ENCODE data around the gene HTT. TPM values are rescaled to one million over a fixed set of nuclear protein-coding genes. Genes with fewer than 3 reads are reported as not detected.

The HTT gene
- total and polyA plus RNA-seq, 9 of the 15 experiments (the other 6 are each of a cell fraction or from before 2014, with no cell fraction given) = 0.66 to 31.6 (median 14.7) TPM

DNA sequence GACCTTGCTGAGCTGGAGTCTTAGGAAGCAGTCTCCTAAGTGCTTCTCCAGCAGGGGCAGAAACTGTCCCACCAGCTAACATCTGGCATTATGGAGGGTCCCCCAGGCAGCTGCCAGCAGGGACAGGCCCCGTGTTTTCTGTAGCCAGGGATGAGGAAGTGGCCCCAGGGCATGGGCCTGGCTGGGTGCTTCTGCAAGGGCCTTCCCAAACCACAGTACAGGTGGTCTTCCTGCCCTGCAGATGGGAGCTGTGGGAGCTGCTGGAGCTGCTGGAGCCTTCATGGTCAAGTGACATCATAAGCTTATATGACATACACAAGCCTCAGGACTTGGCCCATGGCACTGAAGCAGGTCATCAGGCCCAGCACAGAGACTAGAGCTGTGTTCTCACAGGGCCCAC lies 169.5 kb downstream of the HTT start (continued):
- TF ChIP-seq, protein P1, sequence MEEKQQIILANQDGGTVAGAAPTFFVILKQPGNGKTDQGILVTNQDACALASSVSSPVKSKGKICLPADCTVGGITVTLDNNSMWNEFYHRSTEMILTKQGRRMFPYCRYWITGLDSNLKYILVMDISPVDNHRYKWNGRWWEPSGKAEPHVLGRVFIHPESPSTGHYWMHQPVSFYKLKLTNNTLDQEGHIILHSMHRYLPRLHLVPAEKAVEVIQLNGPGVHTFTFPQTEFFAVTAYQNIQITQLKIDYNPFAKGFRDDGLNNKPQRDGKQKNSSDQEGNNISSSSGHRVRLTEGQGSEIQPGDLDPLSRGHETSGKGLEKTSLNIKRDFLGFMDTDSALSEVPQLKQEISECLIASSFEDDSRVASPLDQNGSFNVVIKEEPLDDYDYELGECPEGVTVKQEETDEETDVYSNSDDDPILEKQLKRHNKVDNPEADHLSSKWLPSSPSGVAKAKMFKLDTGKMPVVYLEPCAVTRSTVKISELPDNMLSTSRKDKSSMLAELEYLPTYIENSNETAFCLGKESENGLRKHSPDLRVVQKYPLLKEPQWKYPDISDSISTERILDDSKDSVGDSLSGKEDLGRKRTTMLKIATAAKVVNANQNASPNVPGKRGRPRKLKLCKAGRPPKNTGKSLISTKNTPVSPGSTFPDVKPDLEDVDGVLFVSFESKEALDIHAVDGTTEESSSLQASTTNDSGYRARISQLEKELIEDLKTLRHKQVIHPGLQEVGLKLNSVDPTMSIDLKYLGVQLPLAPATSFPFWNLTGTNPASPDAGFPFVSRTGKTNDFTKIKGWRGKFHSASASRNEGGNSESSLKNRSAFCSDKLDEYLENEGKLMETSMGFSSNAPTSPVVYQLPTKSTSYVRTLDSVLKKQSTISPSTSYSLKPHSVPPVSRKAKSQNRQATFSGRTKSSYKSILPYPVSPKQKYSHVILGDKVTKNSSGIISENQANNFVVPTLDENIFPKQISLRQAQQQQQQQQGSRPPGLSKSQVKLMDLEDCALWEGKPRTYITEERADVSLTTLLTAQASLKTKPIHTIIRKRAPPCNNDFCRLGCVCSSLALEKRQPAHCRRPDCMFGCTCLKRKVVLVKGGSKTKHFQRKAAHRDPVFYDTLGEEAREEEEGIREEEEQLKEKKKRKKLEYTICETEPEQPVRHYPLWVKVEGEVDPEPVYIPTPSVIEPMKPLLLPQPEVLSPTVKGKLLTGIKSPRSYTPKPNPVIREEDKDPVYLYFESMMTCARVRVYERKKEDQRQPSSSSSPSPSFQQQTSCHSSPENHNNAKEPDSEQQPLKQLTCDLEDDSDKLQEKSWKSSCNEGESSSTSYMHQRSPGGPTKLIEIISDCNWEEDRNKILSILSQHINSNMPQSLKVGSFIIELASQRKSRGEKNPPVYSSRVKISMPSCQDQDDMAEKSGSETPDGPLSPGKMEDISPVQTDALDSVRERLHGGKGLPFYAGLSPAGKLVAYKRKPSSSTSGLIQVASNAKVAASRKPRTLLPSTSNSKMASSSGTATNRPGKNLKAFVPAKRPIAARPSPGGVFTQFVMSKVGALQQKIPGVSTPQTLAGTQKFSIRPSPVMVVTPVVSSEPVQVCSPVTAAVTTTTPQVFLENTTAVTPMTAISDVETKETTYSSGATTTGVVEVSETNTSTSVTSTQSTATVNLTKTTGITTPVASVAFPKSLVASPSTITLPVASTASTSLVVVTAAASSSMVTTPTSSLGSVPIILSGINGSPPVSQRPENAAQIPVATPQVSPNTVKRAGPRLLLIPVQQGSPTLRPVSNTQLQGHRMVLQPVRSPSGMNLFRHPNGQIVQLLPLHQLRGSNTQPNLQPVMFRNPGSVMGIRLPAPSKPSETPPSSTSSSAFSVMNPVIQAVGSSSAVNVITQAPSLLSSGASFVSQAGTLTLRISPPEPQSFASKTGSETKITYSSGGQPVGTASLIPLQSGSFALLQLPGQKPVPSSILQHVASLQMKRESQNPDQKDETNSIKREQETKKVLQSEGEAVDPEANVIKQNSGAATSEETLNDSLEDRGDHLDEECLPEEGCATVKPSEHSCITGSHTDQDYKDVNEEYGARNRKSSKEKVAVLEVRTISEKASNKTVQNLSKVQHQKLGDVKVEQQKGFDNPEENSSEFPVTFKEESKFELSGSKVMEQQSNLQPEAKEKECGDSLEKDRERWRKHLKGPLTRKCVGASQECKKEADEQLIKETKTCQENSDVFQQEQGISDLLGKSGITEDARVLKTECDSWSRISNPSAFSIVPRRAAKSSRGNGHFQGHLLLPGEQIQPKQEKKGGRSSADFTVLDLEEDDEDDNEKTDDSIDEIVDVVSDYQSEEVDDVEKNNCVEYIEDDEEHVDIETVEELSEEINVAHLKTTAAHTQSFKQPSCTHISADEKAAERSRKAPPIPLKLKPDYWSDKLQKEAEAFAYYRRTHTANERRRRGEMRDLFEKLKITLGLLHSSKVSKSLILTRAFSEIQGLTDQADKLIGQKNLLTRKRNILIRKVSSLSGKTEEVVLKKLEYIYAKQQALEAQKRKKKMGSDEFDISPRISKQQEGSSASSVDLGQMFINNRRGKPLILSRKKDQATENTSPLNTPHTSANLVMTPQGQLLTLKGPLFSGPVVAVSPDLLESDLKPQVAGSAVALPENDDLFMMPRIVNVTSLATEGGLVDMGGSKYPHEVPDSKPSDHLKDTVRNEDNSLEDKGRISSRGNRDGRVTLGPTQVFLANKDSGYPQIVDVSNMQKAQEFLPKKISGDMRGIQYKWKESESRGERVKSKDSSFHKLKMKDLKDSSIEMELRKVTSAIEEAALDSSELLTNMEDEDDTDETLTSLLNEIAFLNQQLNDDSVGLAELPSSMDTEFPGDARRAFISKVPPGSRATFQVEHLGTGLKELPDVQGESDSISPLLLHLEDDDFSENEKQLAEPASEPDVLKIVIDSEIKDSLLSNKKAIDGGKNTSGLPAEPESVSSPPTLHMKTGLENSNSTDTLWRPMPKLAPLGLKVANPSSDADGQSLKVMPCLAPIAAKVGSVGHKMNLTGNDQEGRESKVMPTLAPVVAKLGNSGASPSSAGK (IDR thresholded peaks at IDR 0.05) = no peak
- TF ChIP-seq ZNF778 (CRISPR knock-in tag; IDR thresholded peaks at IDR 0.05) (no peak), YBX1 (IDR thresholded peaks at IDR 0.05) (no peak), SAFB2 (IDR thresholded peaks at IDR 0.05; ENCODE audit: borderline replicate concordance, low read depth, low read length, severe bottlenecking) (no peak)
